Lung (tissue), 12 donors: ENCODE results near the gene RCOR1. TPM values are rescaled to one million over a fixed set of nuclear protein-coding genes. Genes with fewer than 3 reads are reported as not detected.

Source experiments
- ATAC-seq: fragments of 200-7000 bp; cut with Tn5 transposase; one replicate; pipeline ENCODE4 v1.9.1; 2020; ENCODE audit warnings: moderate number of reproducible peaks; ENCODE audit not compliant: insufficient read depth, low FRiP score
- DNase-seq, 3 donors: peaks; one replicate each; pipeline ENCODE4 v3.0.0-alpha.2; 2013 to 2017
- H3K27ac ChIP-seq, 2 donors: one replicate each; pipeline ENCODE4 v1.5.1; 2013; ENCODE audit warnings: mild to moderate bottlenecking in 2 of 2, moderate library complexity in 2 of 2, control low read depth in 1 of 2, inconsistent platforms in 1 of 2, low read depth in 1 of 2, low read length in 1 of 2
- H3K27me3 ChIP-seq, 3 donors: one replicate each; pipeline ENCODE4 v1.5.1; 2013; ENCODE audit warnings: low read length in 2 of 3; ENCODE audit not compliant: control insufficient read depth in 3 of 3, insufficient read depth in 3 of 3
- H3K36me3 ChIP-seq, 4 donors: one replicate each; pipeline ENCODE4 v1.5.1; 2013; ENCODE audit warnings: low read length in 4 of 4, mild to moderate bottlenecking in 1 of 4, moderate library complexity in 1 of 4; ENCODE audit not compliant: control insufficient read depth in 4 of 4, insufficient read depth in 4 of 4
- H3K4me1 ChIP-seq, 5 donors: one replicate each; pipeline ENCODE4 v1.5.1; 2013; ENCODE audit warnings: low read length in 5 of 5, mild to moderate bottlenecking in 2 of 5, moderate library complexity in 1 of 5; ENCODE audit not compliant: control insufficient read depth in 5 of 5, insufficient read depth in 5 of 5
- H3K4me3 ChIP-seq: one replicate; pipeline ENCODE4 v1.5.1; 2013; ENCODE audit warnings: mild to moderate bottlenecking, control low read depth, moderate library complexity
- H3K9ac ChIP-seq, 2 donors: one replicate each; pipeline ENCODE4 v1.5.1; 2013; ENCODE audit warnings: low read length in 2 of 2, control low read depth in 1 of 2; ENCODE audit not compliant: insufficient read depth in 1 of 2
- H3K9me3 ChIP-seq, 4 donors: one replicate each; pipeline ENCODE4 v1.5.1; 2013; ENCODE audit warnings: low read length in 3 of 4, mild to moderate bottlenecking in 1 of 4, moderate library complexity in 1 of 4; ENCODE audit not compliant: control insufficient read depth in 4 of 4, insufficient read depth in 3 of 4
- WGBS, 2 donors: extraction: QIAGEN DNeasy Blood & Tissue Kit; methylation state at CpG; one replicate each; pipeline ENCODE4 v1.1.7; 2013; 5-methylcytosine and 5-hydroxymethylcytosine counted together
- polyA plus RNA-seq, 2 donors: library from polyadenylated mRNA; stranded (reverse); fragments of 200-250 nt; gene quantifications; one replicate each; pipeline ENCODE4 v1.2.1, GENCODE V29; 2013
- total RNA-seq, 2 donors: library from RNA; depleted of rRNA in 1 of 2; stranded (reverse); fragments of >200 nt in 1 of 2; gene quantifications; one replicate each; pipeline ENCODE4 v1.2.1, GENCODE V29; 2014 to 2021
- TF ChIP-seq, protein P1 (sequence below): IDR thresholded peaks from 2 replicates; pipeline ENCODE4 v1.5.1; 2012; ENCODE audit warnings: mild to moderate bottlenecking; ENCODE audit errors: control extremely low read depth, extremely low read depth
- donor health status: control.
- donor health status: control.
- donor health status: Bipolar disorder and iron deficiency.
- donor health status: healthy.
- donor health status: DM: yes; HTN: yes; CAD: no.

Gene RCOR1
- total and polyA plus RNA-seq, 4 donors: 7.9 to 63.9 (median 22.4) TPM

DNA sequence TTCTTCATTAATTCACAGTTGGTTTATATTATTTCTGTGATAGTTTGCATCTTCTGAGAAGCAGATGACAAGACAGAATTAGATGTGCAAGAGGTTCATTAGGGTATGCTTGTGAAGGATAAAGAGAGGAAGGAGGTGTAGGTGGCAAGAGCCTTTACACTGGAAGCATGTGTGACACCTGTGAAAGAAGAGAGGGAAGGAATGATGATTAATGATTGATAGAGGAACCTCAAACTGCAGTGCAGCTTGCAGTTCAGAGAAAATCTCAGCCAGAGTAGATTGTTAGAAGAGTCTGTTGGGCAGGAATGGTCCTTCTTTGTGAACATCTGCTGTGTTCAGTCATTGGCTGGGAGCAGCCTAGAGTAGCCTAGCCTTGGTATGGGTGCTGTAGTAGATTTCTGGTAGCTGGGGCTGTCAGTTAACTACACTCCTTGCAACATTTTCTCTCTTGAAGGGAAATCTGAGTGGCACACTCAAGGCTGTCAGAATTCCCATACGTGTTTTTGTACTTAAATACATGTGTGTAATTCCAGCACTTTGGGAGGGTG is 9.0 kb downstream of the RCOR1 start:
- 86 to 92% methylated on average over 1 of the region's 1 CpG for WGBS, 2 donors
- DNase-seq: no peak

DNA sequence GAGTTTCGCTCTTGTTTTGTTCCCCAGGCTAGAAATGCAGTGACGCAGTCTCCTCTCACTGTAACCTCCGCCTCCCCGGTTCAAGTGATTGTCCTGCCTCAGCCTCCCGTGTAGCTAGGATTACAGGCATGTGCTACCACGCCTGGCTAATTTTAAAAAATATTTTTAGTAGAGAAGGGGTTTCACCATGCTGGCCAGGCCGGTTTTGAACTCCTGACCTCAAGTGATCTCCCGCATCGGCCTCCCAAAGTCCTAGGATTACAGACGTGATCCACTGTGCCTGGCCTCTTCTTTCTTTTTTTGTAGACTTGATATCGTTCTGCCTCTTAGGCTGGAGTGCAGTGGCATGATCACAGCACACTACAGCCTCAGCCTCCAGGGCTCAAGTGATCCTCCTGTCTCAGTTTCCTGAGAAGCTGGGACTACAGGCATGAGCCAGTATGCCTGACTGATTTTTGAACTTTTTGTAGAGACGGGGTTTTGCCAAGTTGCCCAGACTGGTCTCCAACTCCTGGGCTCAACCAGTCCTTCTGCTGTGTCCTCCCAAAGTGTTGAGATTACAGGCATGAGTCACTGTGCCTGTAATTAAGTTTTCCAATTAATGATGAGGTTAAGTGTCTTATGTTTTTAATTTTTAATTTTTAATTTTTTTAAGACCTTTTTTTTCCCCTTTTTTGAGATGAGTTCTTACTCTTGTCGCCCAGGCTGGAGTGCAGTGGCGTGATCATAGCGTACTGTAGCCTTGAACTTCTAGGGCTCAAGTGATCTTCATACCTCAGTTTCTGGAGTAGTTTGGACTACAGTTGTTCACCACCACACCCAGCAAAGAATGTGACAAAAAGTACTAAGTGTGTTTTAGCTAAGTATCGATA is 10.2 kb downstream of the RCOR1 start:
- Histone ChIP-seq H3K4me1 (peaks cover 0 to 24% (median 12%) of the 10 kb centered on the region in 5 donors), H3K9me3 (no peaks in the 10 kb centered on the region), H3K9ac (no peak overlapping the region), H3K27me3 (no peaks in the 10 kb centered on the region), H3K27ac (peak overlapping the region in 1 of 2 donors; percentile 69), H3K36me3 (no peaks in the 10 kb centered on the region), H3K4me3 (no peak overlapping the region)
- WGBS, 2 donors: 67 to 85% methylated on average over 16 of the region's 16 CpGs
- peak; percentile 29 for ATAC-seq
- DNase-seq: no peak
- TF ChIP-seq, protein P1, sequence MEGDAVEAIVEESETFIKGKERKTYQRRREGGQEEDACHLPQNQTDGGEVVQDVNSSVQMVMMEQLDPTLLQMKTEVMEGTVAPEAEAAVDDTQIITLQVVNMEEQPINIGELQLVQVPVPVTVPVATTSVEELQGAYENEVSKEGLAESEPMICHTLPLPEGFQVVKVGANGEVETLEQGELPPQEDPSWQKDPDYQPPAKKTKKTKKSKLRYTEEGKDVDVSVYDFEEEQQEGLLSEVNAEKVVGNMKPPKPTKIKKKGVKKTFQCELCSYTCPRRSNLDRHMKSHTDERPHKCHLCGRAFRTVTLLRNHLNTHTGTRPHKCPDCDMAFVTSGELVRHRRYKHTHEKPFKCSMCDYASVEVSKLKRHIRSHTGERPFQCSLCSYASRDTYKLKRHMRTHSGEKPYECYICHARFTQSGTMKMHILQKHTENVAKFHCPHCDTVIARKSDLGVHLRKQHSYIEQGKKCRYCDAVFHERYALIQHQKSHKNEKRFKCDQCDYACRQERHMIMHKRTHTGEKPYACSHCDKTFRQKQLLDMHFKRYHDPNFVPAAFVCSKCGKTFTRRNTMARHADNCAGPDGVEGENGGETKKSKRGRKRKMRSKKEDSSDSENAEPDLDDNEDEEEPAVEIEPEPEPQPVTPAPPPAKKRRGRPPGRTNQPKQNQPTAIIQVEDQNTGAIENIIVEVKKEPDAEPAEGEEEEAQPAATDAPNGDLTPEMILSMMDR: no peak

More for the DNA sequence above, 9.0 kb downstream of the RCOR1 start:
- Histone ChIP-seq H3K36me3 (no peaks in the 10 kb centered on the region), H3K27me3 (no peaks in the 10 kb centered on the region), H3K4me1 (peaks cover 0 to 24% (median 12%) of the 10 kb centered on the region in 5 donors), H3K4me3 (no peak overlapping the region), H3K27ac (no peak overlapping the region), H3K9me3 (no peaks in the 10 kb centered on the region), H3K9ac (no peak overlapping the region)
- TF ChIP-seq, protein P1: no peak
- ATAC-seq: no peak

DNA sequence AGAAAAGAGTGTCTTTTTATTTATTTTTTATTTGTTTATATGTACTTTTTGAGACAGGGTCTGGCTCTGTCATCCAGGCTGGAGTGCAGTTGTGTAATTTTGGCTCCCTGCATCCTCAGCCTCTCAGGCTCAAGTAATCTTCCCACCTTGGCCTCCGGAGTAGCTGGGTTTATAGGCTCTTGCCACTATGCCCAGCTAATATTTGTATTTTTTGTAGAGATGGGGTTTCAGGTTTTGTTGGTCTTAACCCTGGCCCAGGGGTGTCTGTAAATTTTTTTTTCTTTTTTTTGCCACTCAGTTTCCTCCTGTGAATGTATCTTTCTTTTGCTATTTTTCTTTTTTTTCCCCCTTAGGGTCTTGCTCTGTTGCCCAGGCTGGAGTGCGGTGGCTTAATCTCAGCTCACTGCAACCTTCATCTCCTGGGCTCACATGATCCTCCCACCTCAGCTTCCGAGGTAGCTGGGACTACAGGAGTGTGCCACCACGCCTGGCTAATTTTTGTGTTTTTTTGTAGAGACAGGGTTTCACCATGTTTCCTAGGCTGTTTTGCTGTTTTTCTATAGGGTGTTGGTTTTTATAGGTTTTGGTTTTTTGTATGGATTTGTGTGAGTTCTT is 11.0 kb downstream of the RCOR1 start:
- TF ChIP-seq, protein P1: no peak
- Histone ChIP-seq H3K4me3 (no peak overlapping the region), H3K9me3 (no peaks in the 10 kb centered on the region), H3K27ac (no peak overlapping the region), H3K36me3 (no peaks in the 10 kb centered on the region), H3K9ac (no peak overlapping the region), H3K4me1 (peaks cover 0 to 24% (median 12%) of the 10 kb centered on the region in 5 donors), H3K27me3 (no peaks in the 10 kb centered on the region)
- DNase-seq (no peak), ATAC-seq (no peak)
- 77 to 83% methylated on average over 4 of the region's 4 CpGs for WGBS, 2 donors
